Central memory CD8-positive, alpha-beta T cell (primary cell): ENCODE data around the gene PHF12.
A peak's percentile ranks its signal among the peaks of the same experiment; 100 is the strongest.

Source experiments
- ATAC-seq: fragments of 150-1000 bp; cut with Tn5 transposase; replicated peaks from 2 replicates; pipeline ENCODE4 v1.10.0; 2022; ENCODE audit warnings: mild to moderate bottlenecking, moderate FRiP score, moderate number of reproducible peaks; ENCODE audit not compliant: poor library complexity, severe bottlenecking; ENCODE audit errors: extremely low read depth
- DNase-seq, 2 donors: peaks; one replicate each; pipeline ENCODE4 v3.0.0; 2021; ENCODE audit warnings: low spot score in 2 of 2
- H3K27ac Mint-ChIP-seq: one replicate; pipeline ENCODE4 v1.8.0; 2022; ENCODE audit warnings: low read depth, mild to moderate bottlenecking, moderate library complexity, mixed read lengths
- H3K27me3 Mint-ChIP-seq: one replicate; pipeline ENCODE4 v1.8.0; 2022; ENCODE audit warnings: mixed read lengths
- H3K36me3 Mint-ChIP-seq: one replicate; pipeline ENCODE4 v1.8.0; 2022; ENCODE audit warnings: mild to moderate bottlenecking, moderate library complexity, mixed read lengths; ENCODE audit not compliant: insufficient read depth
- H3K4me1 Mint-ChIP-seq: one replicate; pipeline ENCODE4 v1.8.0; 2022; ENCODE audit warnings: mixed read lengths
- H3K4me3 Mint-ChIP-seq: one replicate; pipeline ENCODE4 v1.8.0; 2022; ENCODE audit warnings: mild to moderate bottlenecking, moderate library complexity, mixed read lengths
- H3K9me3 Mint-ChIP-seq: one replicate; pipeline ENCODE4 v1.8.0; 2022; ENCODE audit warnings: mixed read lengths

PHF12 gene

DNA sequence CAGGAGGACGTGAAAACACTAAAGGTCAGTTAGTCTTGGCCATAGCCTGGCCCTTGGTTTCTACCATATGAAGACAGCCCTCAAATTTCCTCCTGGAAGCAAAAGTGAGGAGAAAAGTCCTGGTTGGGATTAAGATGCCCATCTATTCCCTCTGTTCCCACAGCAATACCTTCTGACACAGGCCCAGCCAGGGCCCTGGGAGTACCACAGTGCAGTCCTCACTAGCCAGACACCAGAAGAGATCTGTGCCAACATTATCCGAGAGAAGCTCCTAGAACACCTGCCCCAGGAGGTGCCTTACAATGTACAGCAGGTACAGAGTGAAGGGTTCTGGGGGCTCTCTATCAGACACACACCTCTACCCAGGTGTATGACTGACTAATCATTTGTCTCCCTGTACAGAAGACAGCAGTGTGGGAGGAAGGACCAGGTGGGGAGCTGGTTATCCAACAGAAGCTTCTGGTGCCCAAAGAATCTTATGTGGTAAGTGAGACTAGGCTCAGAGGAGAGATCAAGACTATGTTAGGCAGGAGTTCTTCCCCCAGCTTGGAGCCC is 92.4 kb downstream of the PHF12 start:
- H3K4me1 Mint-ChIP-seq = peaks cover 16% of the 10 kb centered on the region
- ATAC-seq = no peak
- H3K27ac Mint-ChIP-seq = no peak overlapping the region
- peaks cover 26% of the 10 kb centered on the region for H3K36me3 Mint-ChIP-seq
- H3K9me3 Mint-ChIP-seq = no peaks in the 10 kb centered on the region
- no peak for DNase-seq
- no peaks in the 10 kb centered on the region for H3K27me3 Mint-ChIP-seq
- no peak overlapping the region for H3K4me3 Mint-ChIP-seq

DNA sequence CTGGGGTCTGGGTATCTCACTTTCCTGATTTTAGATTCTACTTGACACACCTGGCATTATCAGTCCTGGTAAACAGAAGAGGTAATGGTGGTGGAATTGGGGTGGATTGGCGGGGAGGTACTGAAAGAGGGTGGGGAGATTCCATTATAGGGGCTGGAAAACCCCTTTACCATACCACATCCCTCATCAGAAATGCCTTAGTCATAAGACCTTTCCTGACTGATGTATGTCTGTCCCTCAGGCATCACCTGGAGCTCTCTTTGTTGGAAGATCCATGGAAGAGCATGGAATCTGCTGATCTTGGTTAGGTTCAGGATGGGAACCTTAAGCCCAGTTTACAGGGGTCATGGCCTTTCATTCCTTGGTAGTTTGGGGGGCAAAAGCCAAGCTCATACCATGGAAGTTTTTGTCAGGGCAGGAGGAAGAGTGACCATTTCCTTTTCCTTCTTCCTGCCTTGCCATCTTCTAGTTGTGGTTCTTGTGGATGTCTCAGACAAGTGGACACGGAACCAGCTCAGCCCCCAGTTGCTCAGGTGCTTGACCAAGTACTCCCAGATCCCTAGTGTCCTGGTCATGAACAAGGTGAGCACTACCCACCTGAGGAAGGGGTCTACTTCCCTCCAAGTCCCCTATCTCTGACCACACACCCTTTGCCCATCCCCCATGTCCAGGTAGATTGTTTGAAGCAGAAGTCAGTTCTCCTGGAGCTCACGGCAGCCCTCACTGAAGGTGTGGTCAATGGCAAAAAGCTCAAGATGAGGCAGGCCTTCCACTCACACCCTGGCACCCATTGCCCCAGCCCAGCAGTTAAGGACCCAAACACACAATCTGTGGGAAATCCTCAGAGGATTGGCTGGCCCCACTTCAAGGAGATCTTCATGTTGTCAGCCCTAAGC is 93.2 kb downstream of the PHF12 start:
- H3K27ac Mint-ChIP-seq = no peak overlapping the region
- peaks cover 16% of the 10 kb centered on the region for H3K4me1 Mint-ChIP-seq
- peaks cover 26% of the 10 kb centered on the region for H3K36me3 Mint-ChIP-seq
- no peak for DNase-seq
- H3K9me3 Mint-ChIP-seq = no peaks in the 10 kb centered on the region
- no peaks in the 10 kb centered on the region for H3K27me3 Mint-ChIP-seq
- no peak overlapping the region for H3K4me3 Mint-ChIP-seq
- ATAC-seq = no peak

DNA sequence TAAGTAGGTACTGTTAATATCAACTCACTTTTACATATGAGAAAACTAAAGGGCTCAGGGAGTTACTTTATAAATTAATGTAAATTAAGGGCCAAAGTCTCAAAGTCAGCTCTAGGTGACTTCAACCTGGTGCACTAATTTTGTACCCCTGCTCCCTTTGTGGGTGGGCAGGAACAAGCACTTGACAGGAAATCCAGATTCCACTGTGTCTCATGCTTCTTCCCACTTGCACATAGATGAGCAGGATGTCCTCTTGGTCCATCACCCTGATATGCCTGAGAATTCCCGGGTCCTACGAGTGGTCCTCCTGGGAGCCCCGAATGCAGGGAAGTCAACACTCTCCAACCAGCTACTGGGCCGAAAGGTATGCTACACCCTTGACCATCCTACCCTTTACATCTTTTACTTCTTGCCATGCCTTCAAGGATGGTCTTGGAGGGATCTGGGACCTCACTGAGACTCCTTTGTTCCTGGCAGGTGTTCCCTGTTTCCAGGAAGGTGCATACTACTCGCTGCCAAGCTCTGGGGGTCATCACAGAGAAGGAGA is 95.2 kb downstream of the PHF12 start:
- no peak overlapping the region for H3K27ac Mint-ChIP-seq

GRCh38 chr17:28855336-28855679 is 96.0 kb downstream of the PHF12 start:
- Mint-ChIP-seq H3K36me3 (peaks cover 20% of the 10 kb centered on the region), H3K27me3 (no peaks in the 10 kb centered on the region), H3K27ac (peak overlapping the region; percentile 71), H3K4me1 (peaks cover 11% of the 10 kb centered on the region), H3K9me3 (no peaks in the 10 kb centered on the region), H3K4me3 (peak overlapping the region; percentile 84)
- no peak for DNase-seq
- no peak for ATAC-seq

More for the DNA sequence above, 95.2 kb downstream of the PHF12 start:
- ATAC-seq (no peak), DNase-seq (no peak)
- Mint-ChIP-seq H3K27me3 (no peaks in the 10 kb centered on the region), H3K4me3 (peak overlapping the region; percentile 52), H3K9me3 (no peaks in the 10 kb centered on the region), H3K36me3 (peaks cover 22% of the 10 kb centered on the region), H3K4me1 (peaks cover 11% of the 10 kb centered on the region)
